Esophagus squamous epithelium (tissue), 4 donors: ENCODE measurements around the gene MGARP.

Experiments
- POLR2A ChIP-seq, 4 donors: fragments of 450-650 bp; IDR thresholded peaks; one replicate each; pipeline ENCODE4 v1.6.1; 2017; ENCODE audit warnings: antibody characterized with exemption in 4 of 4, mild to moderate bottlenecking in 4 of 4, moderate library complexity in 3 of 4
- TF ChIP-seq, protein P1 (sequence below), 6 experiments: fragments of 450-650 bp in 4 of 6; fragments of 200-600 bp in 2 of 6; sonication (generic) in 2 of 6; IDR thresholded peaks; one replicate each; pipeline ENCODE4 v1.5.1; 2016 to 2019; ENCODE audit warnings: antibody characterized with exemption in 6 of 6, mild to moderate bottlenecking in 4 of 6, moderate library complexity in 4 of 6

DNA sequence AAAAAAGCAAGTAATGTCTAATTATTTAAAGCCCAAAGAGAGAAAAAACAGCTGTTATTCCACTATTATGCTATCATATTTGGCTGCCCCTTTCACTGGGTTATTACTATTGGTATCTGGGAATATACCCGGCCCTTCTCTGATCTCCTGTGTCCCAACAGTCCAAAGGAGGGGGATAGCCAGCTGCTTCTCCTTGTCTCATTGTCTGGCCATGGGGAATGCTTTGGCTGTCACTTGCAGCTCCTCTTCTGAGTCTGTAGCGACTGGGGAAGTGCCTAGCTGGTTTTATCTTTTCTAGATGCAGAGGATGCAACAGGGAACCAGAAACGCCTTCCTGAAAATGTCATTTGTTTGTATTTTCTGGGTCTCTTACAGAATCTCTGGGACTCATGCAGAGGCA is 33.9 kb downstream of the MGARP start:
- TF ChIP-seq, protein P1, sequence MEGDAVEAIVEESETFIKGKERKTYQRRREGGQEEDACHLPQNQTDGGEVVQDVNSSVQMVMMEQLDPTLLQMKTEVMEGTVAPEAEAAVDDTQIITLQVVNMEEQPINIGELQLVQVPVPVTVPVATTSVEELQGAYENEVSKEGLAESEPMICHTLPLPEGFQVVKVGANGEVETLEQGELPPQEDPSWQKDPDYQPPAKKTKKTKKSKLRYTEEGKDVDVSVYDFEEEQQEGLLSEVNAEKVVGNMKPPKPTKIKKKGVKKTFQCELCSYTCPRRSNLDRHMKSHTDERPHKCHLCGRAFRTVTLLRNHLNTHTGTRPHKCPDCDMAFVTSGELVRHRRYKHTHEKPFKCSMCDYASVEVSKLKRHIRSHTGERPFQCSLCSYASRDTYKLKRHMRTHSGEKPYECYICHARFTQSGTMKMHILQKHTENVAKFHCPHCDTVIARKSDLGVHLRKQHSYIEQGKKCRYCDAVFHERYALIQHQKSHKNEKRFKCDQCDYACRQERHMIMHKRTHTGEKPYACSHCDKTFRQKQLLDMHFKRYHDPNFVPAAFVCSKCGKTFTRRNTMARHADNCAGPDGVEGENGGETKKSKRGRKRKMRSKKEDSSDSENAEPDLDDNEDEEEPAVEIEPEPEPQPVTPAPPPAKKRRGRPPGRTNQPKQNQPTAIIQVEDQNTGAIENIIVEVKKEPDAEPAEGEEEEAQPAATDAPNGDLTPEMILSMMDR (IDR thresholded peaks at IDR 0.05): no peak
- no peak for TF ChIP-seq POLR2A (IDR thresholded peaks at IDR 0.05)
